Ovary (tissue), 9 donors: Measurements from ENCODE around the gene STK39. TPM values are rescaled to one million over a fixed set of nuclear protein-coding genes. Genes with fewer than 3 reads are reported as not detected.

Experiments
- DNase-seq, 5 donors: peaks; one replicate each; pipeline ENCODE4 v3.0.0-alpha.2; 2019 to 2020
- H3K27ac ChIP-seq, 2 donors: fragments of 200-600 bp; one replicate each; pipeline versions ENCODE4 v1.5.1 to v1.8.0; 2019 to 2022
- H3K27me3 ChIP-seq: fragments of 200-600 bp; one replicate; pipeline ENCODE4 v1.8.0; 2022
- H3K36me3 ChIP-seq: fragments of 200-600 bp; sonication (generic); one replicate; pipeline ENCODE4 v1.5.1; 2019
- H3K4me1 ChIP-seq: one replicate; pipeline ENCODE4 v1.8.1; 2013; ENCODE audit warnings: mild to moderate bottlenecking, moderate library complexity; ENCODE audit not compliant: insufficient read depth
- H3K4me3 ChIP-seq: fragments of 200-600 bp; sonication (generic); one replicate; pipeline ENCODE4 v1.5.1; 2017
- H3K9me3 ChIP-seq, 2 donors: fragments of 200-600 bp in 1 of 2; sonication (generic) in 1 of 2; one replicate each; pipeline versions ENCODE4 v1.5.1 to v1.8.1; 2013 to 2019; ENCODE audit warnings: mild to moderate bottlenecking in 1 of 2, moderate library complexity in 1 of 2
- CTCF ChIP-seq, 3 donors: fragments of 450-650 bp in 2 of 3; fragments of 200-600 bp in 1 of 3; IDR thresholded peaks; one replicate each; pipeline versions ENCODE4 v1.5.1 to v1.8.0; 2016 to 2022; ENCODE audit warnings: antibody characterized with exemption in 3 of 3, mild to moderate bottlenecking in 1 of 3
- EP300 ChIP-seq: sonication (generic); formaldehyde crosslinking; IDR thresholded peaks from one replicate; pipeline ENCODE4 v1.6.1; 2017; ENCODE audit warnings: antibody characterized with exemption
- POLR2A ChIP-seq: fragments of 450-650 bp; IDR thresholded peaks from one replicate; pipeline ENCODE4 v1.6.1; 2017; ENCODE audit warnings: antibody characterized with exemption, mild to moderate bottlenecking, moderate library complexity
- WGBS, 3 donors: extraction: QIAGEN DNeasy Blood & Tissue Kit in 1 of 3; methylation state at CpG; one replicate each; pipeline versions ENCODE4 v1.1.5 to v1.1.7; 2013 to 2017; 5-methylcytosine and 5-hydroxymethylcytosine counted together
- intact Hi-C, 4 donors: fragments of 100-400 bp; cut with DNase I; formaldehyde crosslinking; loops; one replicate each; pipeline versions ENCODE4 v1.11.0 to v1.15.1; 2022 to 2023
- polyA plus RNA-seq, 2 donors: library from polyadenylated mRNA; stranded (reverse); fragments of 200-250 nt in 1 of 2; fragments of 350-450 nt in 1 of 2; fragmentation: Illumina TruSeq in 1 of 2; extraction: RNeasy Lipid Tissue Mini Kit (QIAGEN cat#74804) in 1 of 2; gene quantifications; one replicate each; pipeline ENCODE4 v1.2.3, GENCODE V29; 2013 to 2014
- total RNA-seq, 7 donors: library from RNA; depleted of rRNA in 2 of 7; stranded (reverse); fragments of >200 nt in 2 of 7; fragmentation: NEBNext Ultra II Directional in 3 of 7; extraction: Animal tissue kit (Norgen Biotek cat#: 25700) in 3 of 7; gene quantifications; one replicate each; pipeline versions ENCODE4 v1.1.0 to v1.2.4, GENCODE V29; 2016 to 2023
- donor health status: DM: no; HTN: no; CAD: no; lungs with moderate emphysema.
- donor health status: DM: no; HTN: no; CAD: no.
- donor health status: Bipolar disorder and iron deficiency.
- donor health status: DM: yes; HTN: yes; CAD: no.
- donor health status: DM: no; HTN: no; CAD: no.
- donor health status: DM: yes; HTN: yes; CAD: no.

STK39 gene
- total and polyA plus RNA-seq, 9 donors, result 5.9 to 14.1 (median 10.6) TPM

- DNase-seq, result no peak
- Histone ChIP-seq H3K9me3 (no peaks in the 10 kb centered on the region), H3K36me3 (no peaks in the 10 kb centered on the region), H3K4me1 (no peaks in the 10 kb centered on the region), H3K27ac (no peak overlapping the region), H3K4me3 (no peak overlapping the region), H3K27me3 (no peaks in the 10 kb centered on the region)
- 92 to 94% (median 92%) methylated on average over 3 of the region's 3 CpGs for WGBS, 3 donors
- intact Hi-C loops, result no loop called here
- TF ChIP-seq EP300, result no peak
- no peak for TF ChIP-seq CTCF (IDR thresholded peaks at IDR 0.05)
- TF ChIP-seq POLR2A, result no peak
Measured at GRCh38 chr2:168015274-168015953, 232.0 kb downstream of the STK39 start.

- Histone ChIP-seq H3K27ac (no peak overlapping the region), H3K4me1 (peaks cover 4% of the 10 kb centered on the region), H3K27me3 (no peaks in the 10 kb centered on the region), H3K36me3 (no peaks in the 10 kb centered on the region), H3K4me3 (no peak overlapping the region), H3K9me3 (no peaks in the 10 kb centered on the region)
- no peak for DNase-seq
- TF ChIP-seq EP300 (no peak), POLR2A (no peak), CTCF (IDR thresholded peaks at IDR 0.05) (no peak)
- WGBS, 3 donors, result 95 to 99% (median 98%) methylated on average over 1 of the region's 1 CpG
- intact Hi-C loops, result no loop called here
Measured at GRCh38 chr2:168009900-168010299, 237.5 kb downstream of the STK39 start.

- H3K4me3 ChIP-seq, result no peak overlapping the region
- no peak for DNase-seq
- no peaks in the 10 kb centered on the region for H3K27me3 ChIP-seq
- WGBS, 3 donors, result 94 to 97% (median 94%) methylated on average over 3 of the region's 3 CpGs
- no peaks in the 10 kb centered on the region for H3K9me3 ChIP-seq
- no peak for TF ChIP-seq CTCF (IDR thresholded peaks at IDR 0.05)
- no peak for TF ChIP-seq POLR2A
- no peak for TF ChIP-seq EP300
- no peak overlapping the region for H3K27ac ChIP-seq
- no peaks in the 10 kb centered on the region for H3K36me3 ChIP-seq
- intact Hi-C loops, result no loop called here
- peaks cover 4% of the 10 kb centered on the region for H3K4me1 ChIP-seq
Measured at GRCh38 chr2:168008646-168009195, 238.7 kb downstream of the STK39 start.

GRCh38 chr2:168006498-168006897 is 240.9 kb downstream of the STK39 start:
- Histone ChIP-seq H3K27ac (no peak overlapping the region), H3K4me1 (peaks cover 4% of the 10 kb centered on the region), H3K27me3 (no peaks in the 10 kb centered on the region), H3K36me3 (no peaks in the 10 kb centered on the region), H3K4me3 (no peak overlapping the region), H3K9me3 (no peaks in the 10 kb centered on the region)
- WGBS, 3 donors, result 10 to 25% (median 13%) methylated on average over 5 of the region's 5 CpGs
- no peak for DNase-seq
- intact Hi-C loops, result no loop called here
- TF ChIP-seq EP300 (no peak), CTCF (IDR thresholded peaks at IDR 0.05) (no peak), POLR2A (no peak)
